Kidney (tissue), 14 donors: Measurements from ENCODE around the gene PRPF8. TPM values are rescaled to one million over a fixed set of nuclear protein-coding genes. Genes with fewer than 3 reads are reported as not detected.
"Not testable (repeated sequence)": the region's sequence is repeated elsewhere in the genome, so short reads cannot be mapped to it uniquely, and the experiment has no call there.

Experiments
- DNase-seq, 5 donors: peaks; one replicate each; pipeline ENCODE4 v3.0.0-alpha.2; 2013 to 2020
- FAIRE-seq: peaks from 2 replicates; lab custom pipeline; 2012; peaks lifted over from hg19 to GRCh38; lab: Jason Lieb, UNC
- H3K27ac ChIP-seq, 2 donors: one replicate each; pipeline ENCODE4 v1.7.0; 2013; ENCODE audit warnings: low read depth in 2 of 2, low read length in 2 of 2, inconsistent platforms in 1 of 2
- H3K27me3 ChIP-seq: one replicate; pipeline ENCODE4 v1.7.1; 2013; ENCODE audit warnings: low read length, inconsistent platforms; ENCODE audit not compliant: control insufficient read depth, insufficient read depth
- H3K36me3 ChIP-seq, 3 donors: one replicate each; pipeline versions ENCODE4 v1.7.0 to v1.7.1; 2013; ENCODE audit warnings: low read length in 3 of 3, control low read depth in 1 of 3, inconsistent platforms in 1 of 3; ENCODE audit not compliant: insufficient read depth in 3 of 3, control insufficient read depth in 2 of 3
- H3K4me1 ChIP-seq, 3 donors: one replicate each; pipeline versions ENCODE4 v1.7.0 to v1.7.1; 2013; ENCODE audit warnings: low read length in 3 of 3, inconsistent platforms in 1 of 3, low read depth in 1 of 3; ENCODE audit not compliant: control insufficient read depth in 2 of 3, insufficient read depth in 2 of 3
- H3K4me3 ChIP-seq, 3 donors: one replicate each; pipeline versions ENCODE4 v1.7.0 to v1.8.1; 2013; ENCODE audit warnings: low read length in 3 of 3, control low read depth in 1 of 3, inconsistent platforms in 1 of 3
- H3K9ac ChIP-seq, 3 donors: one replicate each; pipeline versions ENCODE4 v1.7.0 to v1.7.1; 2013; ENCODE audit warnings: low read length in 3 of 3, control low read depth in 1 of 3, inconsistent platforms in 1 of 3
- H3K9me3 ChIP-seq, 3 donors: one replicate each; pipeline versions ENCODE4 v1.7.0 to v1.7.1; 2013; ENCODE audit warnings: low read length in 3 of 3, control low read depth in 1 of 3, inconsistent platforms in 1 of 3; ENCODE audit not compliant: control insufficient read depth in 2 of 3, insufficient read depth in 1 of 3
- CTCF ChIP-seq: IDR thresholded peaks from 3 replicates; pipeline ENCODE4 v1.5.1; 2012; ENCODE audit warnings: mild to moderate bottlenecking, moderate library complexity, borderline replicate concordance; ENCODE audit not compliant: insufficient read depth; ENCODE audit errors: extremely low read depth
- intact Hi-C: fragments of 100-400 bp; cut with DNase I; formaldehyde crosslinking; loops from one replicate; pipeline ENCODE4 v1.11.1; 2022
- polyA plus RNA-seq: library from polyadenylated mRNA; stranded (reverse); fragments of 350-450 nt; fragmentation: Illumina TruSeq; extraction: RNeasy Lipid Tissue Mini Kit (QIAGEN cat#74804); gene quantifications from one replicate; pipeline ENCODE4 v1.2.3, GENCODE V29; 2014; ENCODE audit warnings: low read depth, low replicate concordance; ENCODE audit not compliant: insufficient read depth
- total RNA-seq: library from RNA; stranded (reverse); fragmentation: NEBNext Ultra II Directional; extraction: Animal tissue kit (Norgen Biotek cat#: 25700); gene quantifications from one replicate; pipeline ENCODE4 v1.2.1, GENCODE V29; 2021
- donor health status: control.
- donor health status: control.
- donor health status: control.
- donor health status: control.
- donor health status: control.
- donor health status: DM: yes; HTN: yes; CAD: no.
- donor health status: Normal renal cell carcinoma (clear cell type).

Gene PRPF8
- total and polyA plus RNA-seq, 2 donors from 2014 or later, result 181 to 236 TPM

- Histone ChIP-seq H3K4me3 (no peak overlapping the region), H3K36me3 (peaks cover 43 to 60% (median 52%) of the 10 kb centered on the region in 3 donors), H3K27ac (no peak overlapping the region), H3K4me1 (no peaks in the 10 kb centered on the region), H3K9ac (no peak overlapping the region), H3K27me3 (no peaks in the 10 kb centered on the region), H3K9me3 (no peaks in the 10 kb centered on the region)
- intact Hi-C loops, result no loop called here
- DNase-seq (peak in 1 of 5 donors; percentile 16), FAIRE-seq (no peak)
- no peak for TF ChIP-seq CTCF
Measured at GRCh38 chr17:1661045-1661444, 23.6 kb downstream of the PRPF8 start.

GRCh38 chr17:1658100-1658499, 26.6 kb downstream of the PRPF8 start:
- H3K27me3 ChIP-seq, result no peaks in the 10 kb centered on the region
- no peak for FAIRE-seq
- intact Hi-C loops, result no loop called here

DNA sequence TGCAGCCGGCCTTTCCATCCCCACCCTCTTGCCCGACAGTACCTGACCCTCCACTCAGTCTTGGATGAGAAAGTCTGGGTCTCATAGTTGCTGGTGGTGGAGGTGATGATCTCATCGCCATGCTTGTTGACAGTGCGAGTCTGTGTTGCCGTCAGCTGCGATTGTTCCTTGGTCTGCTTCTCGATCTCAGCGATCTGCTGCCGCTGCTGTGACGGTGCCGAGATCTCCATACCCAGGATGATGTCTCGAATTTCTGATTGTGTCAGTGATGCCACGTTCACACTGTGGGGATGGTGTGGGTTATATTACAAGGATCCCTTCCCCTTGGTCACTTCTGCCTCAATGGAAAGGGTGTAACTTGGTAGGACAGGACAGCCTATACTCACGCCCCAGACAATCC, 30.9 kb downstream of the PRPF8 start:
- Histone ChIP-seq H3K27ac (no peak overlapping the region), H3K9ac (no peak overlapping the region), H3K36me3 (peaks cover 41 to 72% (median 65%) of the 10 kb centered on the region in 3 donors), H3K9me3 (no peaks in the 10 kb centered on the region), H3K4me3 (no peak overlapping the region), H3K27me3 (no peaks in the 10 kb centered on the region), H3K4me1 (peaks cover 0 to 15% (median 15%) of the 10 kb centered on the region in 3 donors)
- FAIRE-seq (no peak), DNase-seq (peak in 1 of 5 donors; percentile 28)
- intact Hi-C loops, result no loop called here
- no peak for TF ChIP-seq CTCF

More at GRCh38 chr17:1658100-1658499, 26.6 kb downstream of the PRPF8 start:
- H3K4me1 ChIP-seq, result no peaks in the 10 kb centered on the region
- no peak overlapping the region for H3K27ac ChIP-seq
- peaks cover 58 to 81% (median 75%) of the 10 kb centered on the region in 3 donors for H3K36me3 ChIP-seq
- no peaks in the 10 kb centered on the region for H3K9me3 ChIP-seq
- peak in 1 of 5 donors; percentile 35 for DNase-seq
- no peak overlapping the region for H3K4me3 ChIP-seq
- TF ChIP-seq CTCF, result no peak
- H3K9ac ChIP-seq, result no peak overlapping the region

- FAIRE-seq, H3K9ac ChIP-seq, H3K27ac ChIP-seq, H3K9me3 ChIP-seq, H3K27me3 ChIP-seq, intact Hi-C loops, H3K4me3 ChIP-seq: not testable (repeated sequence)
- peak in 1 of 5 donors; percentile 39 for DNase-seq
- peaks cover 33 to 62% (median 56%) of the 10 kb centered on the region in 3 donors for H3K36me3 ChIP-seq
- H3K4me1 ChIP-seq, result peaks cover 0 to 23% (median 23%) of the 10 kb centered on the region in 3 donors
Measured at GRCh38 chr17:1652794-1653193, 31.9 kb downstream of the PRPF8 start.
